Glomerular endothelial cell (primary cell): ENCODE data around the gene SH2D5. TPM values are rescaled to one million over a fixed set of nuclear protein-coding genes. Genes with fewer than 3 reads are reported as not detected.

Experiments used
- DNase-seq: peaks from one replicate; pipeline ENCODE4 v3.0.0-alpha.2; 2011; ENCODE audit warnings: low read depth, low spot score; ENCODE audit errors: extremely low read depth
- total RNA-seq: library from RNA; depleted of rRNA; stranded (reverse); fragments of >200 nt; gene quantifications from 2 replicates; pipeline ENCODE4 v1.2.3, GENCODE V29; 2015

Gene SH2D5
- total RNA-seq, 1 donor from 2014 or later, result 3.2 TPM

- no peak for DNase-seq
These were observed 17.1 kb downstream of the SH2D5 start for GRCh38 chr1:20715406-20715805.

GRCh38 chr1:20713440-20713839, 19.1 kb downstream of the SH2D5 start:
- no peak for DNase-seq

GRCh38 chr1:20712215-20712577, 20.3 kb downstream of the SH2D5 start:
- no peak for DNase-seq

GRCh38 chr1:20711285-20712214, 21.0 kb downstream of the SH2D5 start:
- no peak for DNase-seq

GRCh38 chr1:20710469-20711284, 21.8 kb downstream of the SH2D5 start:
- DNase-seq, result no peak

- no peak for DNase-seq
These were observed 22.6 kb downstream of the SH2D5 start for GRCh38 chr1:20709868-20710267.

- DNase-seq, result no peak
These were observed 23.6 kb downstream of the SH2D5 start for GRCh38 chr1:20708891-20709290.

- DNase-seq, result no peak
These were observed 24.4 kb downstream of the SH2D5 start for GRCh38 chr1:20708057-20708456.

GRCh38 chr1:20706841-20707240, 25.7 kb downstream of the SH2D5 start:
- no peak for DNase-seq

- no peak for DNase-seq
These were observed 27.2 kb downstream of the SH2D5 start for GRCh38 chr1:20705203-20705755.

GRCh38 chr1:20704390-20705202, 27.9 kb downstream of the SH2D5 start:
- no peak for DNase-seq

GRCh38 chr1:20703124-20703756, 29.3 kb downstream of the SH2D5 start:
- no peak for DNase-seq

GRCh38 chr1:20702416-20702815, 30.1 kb downstream of the SH2D5 start:
- DNase-seq, result no peak

GRCh38 chr1:20701847-20702246, 30.7 kb downstream of the SH2D5 start:
- DNase-seq, result no peak

- DNase-seq, result no peak
These were observed 31.1 kb downstream of the SH2D5 start for GRCh38 chr1:20701446-20701845.

- no peak for DNase-seq
These were observed 31.8 kb downstream of the SH2D5 start for GRCh38 chr1:20700636-20701215.

- no peak for DNase-seq
These were observed 32.9 kb downstream of the SH2D5 start for GRCh38 chr1:20699558-20699957.

GRCh38 chr1:20698195-20698910, 34.1 kb downstream of the SH2D5 start:
- no peak for DNase-seq

GRCh38 chr1:20697563-20697962, 34.9 kb downstream of the SH2D5 start:
- DNase-seq, result no peak
